ENCODE measurements around the gene PCDHA12. TPM values are rescaled to one million over a fixed set of nuclear protein-coding genes. Genes with fewer than 3 reads are reported as not detected.

Gene PCDHA12, protein sequence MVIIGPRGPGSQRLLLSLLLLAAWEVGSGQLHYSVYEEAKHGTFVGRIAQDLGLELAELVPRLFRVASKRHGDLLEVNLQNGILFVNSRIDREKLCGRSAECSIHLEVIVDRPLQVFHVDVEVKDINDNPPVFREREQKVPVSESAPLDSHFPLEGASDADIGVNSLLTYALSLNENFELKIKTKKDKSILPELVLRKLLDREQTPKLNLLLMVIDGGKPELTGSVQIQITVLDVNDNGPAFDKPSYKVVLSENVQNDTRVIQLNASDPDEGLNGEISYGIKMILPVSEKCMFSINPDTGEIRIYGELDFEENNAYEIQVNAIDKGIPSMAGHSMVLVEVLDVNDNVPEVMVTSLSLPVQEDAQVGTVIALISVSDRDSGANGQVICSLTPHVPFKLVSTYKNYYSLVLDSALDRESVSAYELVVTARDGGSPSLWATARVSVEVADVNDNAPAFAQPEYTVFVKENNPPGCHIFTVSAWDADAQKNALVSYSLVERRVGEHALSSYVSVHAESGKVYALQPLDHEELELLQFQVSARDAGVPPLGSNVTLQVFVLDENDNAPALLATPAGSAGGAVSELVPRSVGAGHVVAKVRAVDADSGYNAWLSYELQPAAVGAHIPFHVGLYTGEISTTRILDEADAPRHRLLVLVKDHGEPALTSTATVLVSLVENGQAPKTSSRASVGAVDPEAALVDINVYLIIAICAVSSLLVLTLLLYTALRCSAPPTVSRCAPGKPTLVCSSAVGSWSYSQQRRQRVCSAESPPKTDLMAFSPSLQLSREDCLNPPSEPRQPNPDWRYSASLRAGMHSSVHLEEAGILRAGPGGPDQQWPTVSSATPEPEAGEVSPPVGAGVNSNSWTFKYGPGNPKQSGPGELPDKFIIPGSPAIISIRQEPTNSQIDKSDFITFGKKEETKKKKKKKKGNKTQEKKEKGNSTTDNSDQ
- 2.8 to 3.2 TPM (median 3.0 TPM) in 5 replicates for total RNA-seq (2022; extraction: Qiagen RNA extraction)

DNA sequence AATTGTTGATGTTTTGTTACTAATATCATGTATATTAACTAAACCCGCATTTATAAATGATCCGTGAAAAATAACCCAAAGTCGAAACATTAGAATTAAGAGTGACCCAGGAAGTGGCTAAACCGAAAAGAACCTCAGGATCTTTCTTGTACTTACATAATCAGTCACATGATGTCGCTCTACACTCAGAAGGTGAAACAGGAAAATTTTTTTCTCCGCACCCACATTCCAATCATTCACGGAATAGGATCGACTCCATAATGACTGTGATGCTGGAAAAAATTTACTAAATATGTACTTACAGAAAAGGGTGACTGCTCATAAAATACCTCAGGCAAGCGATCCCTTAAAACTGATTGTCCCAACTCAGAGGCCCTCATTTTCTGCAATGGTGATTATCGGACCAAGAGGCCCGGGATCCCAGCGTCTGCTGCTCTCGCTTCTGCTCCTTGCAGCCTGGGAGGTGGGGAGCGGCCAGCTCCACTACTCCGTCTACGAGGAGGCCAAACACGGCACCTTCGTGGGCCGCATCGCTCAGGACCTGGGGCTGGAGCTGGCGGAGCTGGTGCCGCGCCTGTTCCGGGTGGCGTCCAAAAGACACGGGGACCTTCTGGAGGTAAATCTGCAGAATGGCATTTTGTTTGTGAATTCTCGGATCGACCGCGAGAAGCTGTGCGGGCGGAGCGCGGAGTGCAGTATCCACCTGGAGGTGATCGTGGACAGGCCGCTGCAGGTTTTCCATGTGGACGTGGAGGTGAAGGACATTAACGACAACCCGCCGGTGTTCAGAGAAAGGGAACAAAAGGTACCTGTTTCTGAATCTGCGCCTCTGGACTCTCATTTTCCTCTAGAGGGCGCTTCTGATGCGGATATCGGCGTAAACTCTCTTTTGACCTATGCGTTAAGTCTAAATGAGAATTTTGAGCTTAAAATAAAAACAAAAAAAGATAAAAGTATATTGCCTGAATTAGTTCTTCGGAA is at the start of gene PCDHA12:
Gene PCDHA12, plus strand, starts transcription at position 224 of the 981 bp plus-strand sequence. Its CDS starts 165 bp downstream, at position 389.

GRCh38 chr5:140827704-140828361 is 47.3 kb upstream of the PCDHA12 start, which contains the start of gene PCDHA6:
TSS of gene PCDHA6 (plus strand) at chr5:140827960. CDS start at chr5:140828092, 132 bp downstream.

GRCh38 chr5:140833993-140834392 is 41.1 kb upstream of the PCDHA12 start, which contains the start of gene PCDHA7:
TSS of gene PCDHA7 (plus strand) at chr5:140834269. CDS start at chr5:140834384, 115 bp downstream.

GRCh38 chr5:140840978-140841962 is 33.8 kb upstream of the PCDHA12 start, which contains the start of gene PCDHA8:
TSS of gene PCDHA8 (plus strand) at chr5:140841187. CDS start at chr5:140841322, 135 bp downstream.

GRCh38 chr5:140848139-140849102 is 26.7 kb upstream of the PCDHA12 start, which contains the start of gene PCDHA9:
TSS of gene PCDHA9 (plus strand) at chr5:140848382. CDS start at chr5:140848496, 114 bp downstream.

DNA sequence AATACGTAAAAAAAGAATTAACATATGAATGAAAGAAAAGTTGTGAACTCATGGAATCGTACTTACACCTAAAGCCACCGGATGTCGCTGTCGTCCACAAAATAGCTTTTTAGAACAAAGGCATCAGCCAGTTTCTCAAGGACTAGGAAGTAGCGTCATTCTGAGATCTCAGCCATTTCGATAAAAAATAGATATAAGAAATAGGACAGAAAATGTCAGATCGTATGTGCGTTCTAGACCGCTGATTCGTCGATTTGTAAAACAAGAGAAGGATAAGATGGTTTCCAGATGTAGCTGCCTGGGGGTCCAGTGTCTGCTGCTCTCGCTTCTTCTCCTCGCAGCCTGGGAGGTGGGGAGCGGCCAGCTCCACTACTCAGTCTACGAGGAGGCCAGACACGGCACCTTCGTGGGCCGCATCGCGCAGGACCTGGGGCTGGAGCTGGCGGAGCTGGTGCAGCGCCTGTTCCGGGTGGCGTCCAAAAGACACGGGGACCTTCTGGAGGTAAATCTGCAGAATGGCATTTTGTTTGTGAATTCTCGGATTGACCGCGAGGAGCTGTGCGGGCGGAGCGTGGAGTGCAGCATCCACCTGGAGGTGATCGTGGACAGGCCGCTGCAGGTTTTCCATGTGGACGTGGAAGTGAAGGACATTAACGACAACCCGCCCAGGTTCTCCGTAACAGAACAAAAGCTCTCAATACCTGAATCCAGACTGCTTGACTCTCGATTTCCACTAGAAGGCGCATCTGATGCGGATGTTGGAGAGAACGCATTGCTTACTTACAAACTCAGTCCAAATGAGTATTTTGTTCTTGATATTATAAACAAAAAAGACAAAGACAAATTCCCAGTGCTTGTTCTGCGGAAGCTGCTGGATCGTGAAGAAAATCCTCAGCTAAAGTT is 19.1 kb upstream of the PCDHA12 start, which contains the start of gene PCDHA10:
Gene PCDHA10, plus strand, starts transcription at position 126 of the 903 bp plus-strand sequence. Its CDS starts 152 bp downstream, at position 278.

GRCh38 chr5:140868721-140869554 is 6.2 kb upstream of the PCDHA12 start, which contains the start of gene PCDHA11:
TSS of gene PCDHA11 (plus strand) at chr5:140868957. CDS start at chr5:140869104, 147 bp downstream.

GRCh38 chr5:140881889-140882590 is 6.9 kb downstream of the PCDHA12 start, which contains the start of gene PCDHA13:
TSS of gene PCDHA13 (plus strand) at chr5:140882124. CDS start at chr5:140882269, 145 bp downstream.

GRCh38 chr5:140925806-140926442 is 50.8 kb downstream of the PCDHA12 start, which contains the start of gene PCDHAC1:
TSS of gene PCDHAC1 (plus strand) at chr5:140926299. CDS start at chr5:140926893, 594 bp downstream.

Other genes starting within 250 kb of the PCDHA12 start
- 3.4 to 4.7 TPM (median 4.3 TPM) in 5 replicates for gene CD14, start 242.1 kb upstream of the PCDHA12 start, total RNA-seq (2022; extraction: Qiagen RNA extraction)
- 8.4 to 14.4 TPM (median 13.0 TPM) in 5 replicates for gene TMCO6, start 235.9 kb upstream of the PCDHA12 start, total RNA-seq (2022; extraction: Qiagen RNA extraction)
- 113 to 119 TPM (median 117 TPM) in 5 replicates for gene NDUFA2, start 227.7 kb upstream of the PCDHA12 start, total RNA-seq (2022; extraction: Qiagen RNA extraction)
- gene IK, start 227.5 kb upstream of the PCDHA12 start, total RNA-seq (2022; extraction: Qiagen RNA extraction), result 86.3 to 123 TPM (median 89.1 TPM) in 5 replicates
- 27.2 to 30.4 TPM (median 27.7 TPM) in 5 replicates for gene WDR55, start 210.4 kb upstream of the PCDHA12 start, total RNA-seq (2022; extraction: Qiagen RNA extraction)
- gene DND1, start 201.7 kb upstream of the PCDHA12 start, total RNA-seq (2022; extraction: Qiagen RNA extraction), result 0.66 to 1.0 TPM (median 0.88 TPM) in 5 replicates
- gene HARS1, start 183.9 kb upstream of the PCDHA12 start, total RNA-seq (2022; extraction: Qiagen RNA extraction), result 70.9 to 83.6 TPM (median 77.9 TPM) in 5 replicates
- gene HARS2, start 183.9 kb upstream of the PCDHA12 start, total RNA-seq (2022; extraction: Qiagen RNA extraction), result 34.5 to 42.6 TPM (median 36.4 TPM) in 5 replicates
- gene ZMAT2, start 174.9 kb upstream of the PCDHA12 start, total RNA-seq (2022; extraction: Qiagen RNA extraction), result 80.7 to 116 TPM (median 88.0 TPM) in 5 replicates
- gene PCDHA1, start 89.2 kb upstream of the PCDHA12 start, total RNA-seq (2022; extraction: Qiagen RNA extraction), result 0.06 to 0.23 TPM (median 0.14 TPM) in 5 replicates
- gene PCDHA2, start 80.5 kb upstream of the PCDHA12 start, total RNA-seq (2022; extraction: Qiagen RNA extraction), result 0.10 TPM in 1 of 5 replicates, not detected in the others
- 0.71 to 1.1 TPM (median 0.99 TPM) in 5 replicates for gene PCDHA3, start 74.3 kb upstream of the PCDHA12 start, total RNA-seq (2022; extraction: Qiagen RNA extraction)
- 1.5 to 1.8 TPM (median 1.7 TPM) in 5 replicates for gene PCDHA4, start 68.2 kb upstream of the PCDHA12 start, total RNA-seq (2022; extraction: Qiagen RNA extraction)
- gene PCDHA5, start 53.7 kb upstream of the PCDHA12 start, total RNA-seq (2022; extraction: Qiagen RNA extraction), result 0.64 to 0.87 TPM (median 0.77 TPM) in 5 replicates
- gene PCDHA6, start 47.3 kb upstream of the PCDHA12 start, total RNA-seq (2022; extraction: Qiagen RNA extraction), result 0.06 to 0.08 TPM in 2 of 5 replicates, not detected in the others
- gene PCDHA7, start 41.0 kb upstream of the PCDHA12 start, total RNA-seq (2022; extraction: Qiagen RNA extraction), result 0.09 to 0.15 TPM (median 0.12 TPM) in 4 of 5 replicates, not detected in the other
- 0.05 to 0.07 TPM (median 0.06 TPM) in 4 of 5 replicates, not detected in the other for gene PCDHA8, start 34.1 kb upstream of the PCDHA12 start, total RNA-seq (2022; extraction: Qiagen RNA extraction)
- gene PCDHA9, start 26.9 kb upstream of the PCDHA12 start, total RNA-seq (2022; extraction: Qiagen RNA extraction), result 0.02 TPM in 1 of 5 replicates, not detected in the others
- 0.01 to 0.06 TPM (median 0.03 TPM) in 4 of 5 replicates, not detected in the other for gene PCDHA10, start 19.4 kb upstream of the PCDHA12 start, total RNA-seq (2022; extraction: Qiagen RNA extraction)
- 0.04 to 0.08 TPM (median 0.06 TPM) in 4 of 5 replicates, not detected in the other for gene PCDHA11, start 6.4 kb upstream of the PCDHA12 start, total RNA-seq (2022; extraction: Qiagen RNA extraction)
- 0.05 to 0.06 TPM in 2 of 5 replicates, not detected in the others for gene PCDHA13, start 6.8 kb downstream of the PCDHA12 start, total RNA-seq (2022; extraction: Qiagen RNA extraction)
- gene PCDHAC1, start 51.0 kb downstream of the PCDHA12 start, total RNA-seq (2022; extraction: Qiagen RNA extraction), result 1.6 to 2.3 TPM (median 2.0 TPM) in 5 replicates
- gene PCDHAC2, start 91.2 kb downstream of the PCDHA12 start, total RNA-seq (2022; extraction: Qiagen RNA extraction), result 3.5 to 4.8 TPM (median 3.9 TPM) in 5 replicates
- not detected in 5 replicates for gene PCDHB1, start 176.1 kb downstream of the PCDHA12 start, total RNA-seq (2022; extraction: Qiagen RNA extraction)
- 3.3 to 13.0 TPM (median 3.7 TPM) in 5 replicates for gene PCDHB2, start 219.3 kb downstream of the PCDHA12 start, total RNA-seq (2022; extraction: Qiagen RNA extraction)
- gene PCDHB3, start 225.2 kb downstream of the PCDHA12 start, total RNA-seq (2022; extraction: Qiagen RNA extraction), result 8.7 TPM in 1 of 5 replicates, not detected in the others
- gene PCDHB4, start 246.5 kb downstream of the PCDHA12 start, total RNA-seq (2022; extraction: Qiagen RNA extraction), result 0.07 to 0.13 TPM (median 0.09 TPM) in 4 of 5 replicates, not detected in the other